Activated T-cell treated with anti-CD3 and anti-CD28 coated beads for 24 hours (primary cell): ENCODE results near the gene PELI2.

Experiments used
- DNase-seq: peaks from one replicate; pipeline ENCODE4 v3.0.0-alpha.2; 2020; ENCODE audit warnings: low read depth

The PELI2 gene

DNA sequence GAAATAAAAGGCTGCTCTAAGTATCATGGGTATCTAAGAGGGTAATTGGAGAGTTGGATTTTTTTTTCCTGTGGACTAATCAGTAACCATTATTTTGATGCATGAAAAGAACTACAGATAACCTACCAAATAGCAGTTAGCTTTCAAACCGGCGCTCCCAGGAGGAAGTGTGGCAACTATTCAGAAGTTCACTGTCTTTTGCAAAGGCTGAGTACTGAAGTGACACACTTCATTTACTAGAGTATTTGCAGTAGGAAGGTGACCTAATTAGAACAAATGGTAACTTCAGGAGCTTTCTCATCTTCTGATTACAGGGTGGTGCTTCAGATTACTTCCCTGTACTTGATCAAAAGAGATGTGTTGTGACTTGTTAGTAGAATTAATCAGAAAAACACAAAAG, 87.7 kb downstream of the PELI2 start:
- no peak for DNase-seq

GRCh38 chr14:56206596-56206995, 88.4 kb downstream of the PELI2 start:
- DNase-seq: no peak

DNA sequence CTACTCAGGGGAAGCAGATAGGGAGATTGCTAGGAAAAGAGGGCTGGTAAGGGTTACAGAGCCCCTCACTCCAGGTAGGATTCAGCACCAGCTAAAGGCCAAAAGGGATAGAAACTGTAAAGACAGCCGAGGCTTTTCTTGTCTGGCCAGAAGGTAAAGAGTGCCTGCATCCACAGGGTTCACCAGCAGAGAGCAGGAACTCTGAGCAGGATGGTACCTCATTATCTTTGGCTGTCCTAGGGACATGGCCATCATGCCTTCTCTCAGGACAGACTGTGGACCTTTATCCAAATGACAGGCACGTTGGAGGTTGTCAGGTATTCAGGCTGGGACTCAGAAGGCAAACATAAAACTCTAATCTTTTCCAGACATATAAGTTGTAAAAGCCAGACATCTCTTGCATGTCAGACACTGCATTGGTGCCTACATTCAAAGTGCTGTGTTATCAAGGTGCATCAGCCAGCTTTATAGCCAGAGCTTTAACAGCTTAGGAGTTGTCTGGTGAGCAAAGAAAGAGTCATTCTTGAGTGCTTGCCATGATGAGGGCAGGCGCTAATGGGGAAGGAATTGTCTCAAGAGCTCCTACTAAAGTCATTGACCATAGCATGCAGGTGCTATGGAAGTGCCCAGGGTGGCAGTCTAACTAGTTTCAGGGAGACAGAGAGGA, 89.5 kb downstream of the PELI2 start:
- no peak for DNase-seq

DNA sequence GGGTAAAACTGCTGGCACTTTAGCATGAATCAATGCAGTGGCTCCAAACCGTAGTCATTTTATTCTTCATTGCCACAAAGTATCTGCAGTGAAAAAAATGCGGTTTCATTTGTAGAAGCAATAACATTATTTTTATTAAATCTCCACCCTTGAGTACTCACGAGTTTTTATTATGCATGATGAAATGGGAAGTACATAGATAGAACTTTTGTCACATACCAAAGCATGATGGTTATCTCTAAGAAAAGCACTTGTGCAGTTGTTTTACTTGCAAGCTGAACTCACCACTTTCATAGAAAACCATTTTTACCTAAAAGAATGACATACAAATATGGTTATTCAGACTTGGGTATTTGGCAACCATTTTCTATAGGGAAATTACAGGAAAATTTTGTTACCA, 90.3 kb downstream of the PELI2 start:
- no peak for DNase-seq

DNA sequence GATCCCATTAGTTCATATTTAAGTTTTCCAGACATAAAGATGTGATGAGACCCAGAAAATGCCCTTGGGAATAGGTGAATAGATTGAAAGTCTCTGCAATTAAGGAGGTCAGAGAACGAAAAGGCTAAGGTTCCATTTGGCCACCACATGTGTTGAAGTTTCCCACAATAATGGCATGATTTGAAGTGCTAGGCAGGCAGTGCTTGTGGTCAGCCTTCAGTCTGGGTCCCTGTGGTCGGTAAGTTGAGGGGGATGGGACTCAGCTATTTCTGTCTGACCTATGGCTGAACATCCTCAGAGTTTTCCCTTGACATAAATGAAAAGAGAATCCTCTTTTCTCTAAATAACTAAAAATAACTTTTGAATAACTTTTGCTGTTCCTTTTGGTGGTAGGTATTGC, 92.4 kb downstream of the PELI2 start:
- no peak for DNase-seq

GRCh38 chr14:56211084-56211483, 92.9 kb downstream of the PELI2 start:
- DNase-seq: no peak

- DNase-seq: no peak
Observed at GRCh38 chr14:56211844-56212243, 93.6 kb downstream of the PELI2 start.

DNA sequence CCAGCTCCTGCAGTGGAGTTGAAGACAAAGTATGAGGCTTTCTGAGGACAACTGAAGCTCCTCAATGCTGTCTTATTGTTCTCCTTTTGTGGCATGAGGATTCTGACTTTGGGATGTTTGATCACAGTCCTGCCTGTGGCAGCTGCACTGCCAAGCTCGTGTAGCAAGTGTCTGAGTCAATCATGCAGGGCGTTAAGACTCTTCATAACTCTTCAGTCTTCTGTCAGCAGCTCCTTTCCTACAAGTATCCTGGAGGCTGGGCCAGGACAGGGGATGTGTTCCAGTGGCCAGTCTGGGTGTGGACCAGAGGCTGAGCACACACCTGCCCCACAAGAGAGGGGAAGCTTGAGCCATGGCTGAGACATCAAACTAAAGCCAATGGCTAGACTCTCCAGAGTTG, 94.3 kb downstream of the PELI2 start:
- no peak for DNase-seq

- DNase-seq: no peak
Observed at GRCh38 chr14:56213306-56213705, 95.1 kb downstream of the PELI2 start.

DNA sequence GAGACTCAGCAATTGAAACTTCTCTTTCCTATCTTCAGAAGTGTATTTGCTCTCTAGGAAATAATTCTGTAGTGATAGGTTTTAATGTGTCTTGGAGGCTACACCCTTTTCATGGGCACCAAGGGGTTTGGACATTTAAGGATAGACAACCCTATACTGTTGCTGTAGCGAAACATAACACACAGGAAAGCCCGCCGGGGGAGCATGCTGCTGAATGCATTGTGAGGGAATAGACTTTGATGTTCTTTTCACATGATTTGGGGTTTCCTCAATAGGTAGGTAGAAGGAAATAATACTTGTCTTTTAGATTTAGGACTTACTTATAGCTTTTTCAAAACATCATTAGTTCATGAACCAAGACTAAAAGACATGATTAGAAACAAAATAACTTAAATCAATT, 97.0 kb downstream of the PELI2 start:
- no peak for DNase-seq

- no peak for DNase-seq
Observed at GRCh38 chr14:56216626-56217379, 98.6 kb downstream of the PELI2 start.

DNA sequence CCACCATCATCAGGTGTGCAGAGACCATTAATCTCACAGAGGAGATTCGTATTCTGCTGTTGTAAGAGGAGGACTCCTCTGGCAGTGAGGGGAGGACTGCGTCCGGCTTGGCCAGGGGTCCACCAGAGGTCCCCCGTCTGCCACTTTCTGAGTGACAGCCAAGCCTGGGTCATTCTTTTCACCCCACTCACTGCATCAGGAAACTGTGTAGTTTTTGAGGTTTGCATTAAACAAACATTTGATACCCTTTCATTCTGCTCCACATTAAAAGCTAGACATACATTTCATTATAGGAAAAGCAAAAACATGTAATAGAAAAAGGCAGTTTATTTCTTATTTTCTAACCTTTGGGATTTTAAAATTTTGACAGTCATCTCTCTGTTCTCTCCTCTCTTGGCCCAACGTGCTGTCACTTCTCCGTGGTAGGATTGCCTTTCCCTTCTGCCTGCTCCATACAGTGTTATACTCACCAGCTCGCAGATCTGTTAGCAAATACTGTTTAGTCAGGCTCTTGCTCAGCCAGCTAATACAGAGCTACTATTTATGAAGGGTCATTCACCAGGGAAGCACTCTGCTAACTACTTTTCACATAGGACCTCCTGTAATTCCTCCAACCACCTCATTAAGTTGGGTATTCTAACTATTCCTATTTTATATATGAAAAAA, 99.3 kb downstream of the PELI2 start:
- no peak for DNase-seq

GRCh38 chr14:56219666-56220413, 101.6 kb downstream of the PELI2 start:
- no peak for DNase-seq

DNA sequence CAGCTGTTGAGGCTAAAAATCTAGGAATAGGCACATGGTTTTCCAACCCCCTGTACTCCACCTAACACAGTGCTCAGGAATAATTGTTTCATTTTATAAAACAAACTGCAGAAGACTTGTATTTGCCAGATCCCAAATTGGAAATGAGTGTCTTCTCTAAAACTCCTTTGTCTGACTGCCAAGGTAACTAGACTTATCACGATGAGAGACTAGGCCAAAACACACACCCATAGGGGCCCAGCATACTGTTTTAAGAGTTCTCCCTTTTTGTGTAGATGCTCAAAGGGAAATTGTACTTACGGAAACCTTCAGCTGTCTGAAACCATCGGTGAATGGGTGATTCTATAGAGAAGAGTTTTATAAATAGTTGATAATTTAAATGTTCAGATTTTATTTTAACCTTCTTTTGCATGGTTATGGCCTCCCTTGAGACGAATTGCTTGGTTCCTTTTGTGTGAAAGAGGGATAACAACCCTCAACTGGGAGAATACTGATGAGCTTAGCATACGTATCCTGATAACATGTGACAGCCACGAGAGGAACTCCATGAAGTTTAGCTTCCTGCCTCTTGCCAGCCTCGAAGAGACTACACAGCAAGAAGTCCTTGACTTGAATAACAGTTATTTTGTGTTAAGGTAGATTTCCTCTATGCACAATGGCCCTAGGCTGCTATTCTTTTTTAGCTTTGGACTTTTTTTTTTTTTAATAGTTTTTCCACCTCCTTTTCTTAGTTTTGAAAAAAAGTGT, 103.3 kb downstream of the PELI2 start:
- no peak for DNase-seq

GRCh38 chr14:56224229-56224628, 106.0 kb downstream of the PELI2 start:
- no peak for DNase-seq

DNA sequence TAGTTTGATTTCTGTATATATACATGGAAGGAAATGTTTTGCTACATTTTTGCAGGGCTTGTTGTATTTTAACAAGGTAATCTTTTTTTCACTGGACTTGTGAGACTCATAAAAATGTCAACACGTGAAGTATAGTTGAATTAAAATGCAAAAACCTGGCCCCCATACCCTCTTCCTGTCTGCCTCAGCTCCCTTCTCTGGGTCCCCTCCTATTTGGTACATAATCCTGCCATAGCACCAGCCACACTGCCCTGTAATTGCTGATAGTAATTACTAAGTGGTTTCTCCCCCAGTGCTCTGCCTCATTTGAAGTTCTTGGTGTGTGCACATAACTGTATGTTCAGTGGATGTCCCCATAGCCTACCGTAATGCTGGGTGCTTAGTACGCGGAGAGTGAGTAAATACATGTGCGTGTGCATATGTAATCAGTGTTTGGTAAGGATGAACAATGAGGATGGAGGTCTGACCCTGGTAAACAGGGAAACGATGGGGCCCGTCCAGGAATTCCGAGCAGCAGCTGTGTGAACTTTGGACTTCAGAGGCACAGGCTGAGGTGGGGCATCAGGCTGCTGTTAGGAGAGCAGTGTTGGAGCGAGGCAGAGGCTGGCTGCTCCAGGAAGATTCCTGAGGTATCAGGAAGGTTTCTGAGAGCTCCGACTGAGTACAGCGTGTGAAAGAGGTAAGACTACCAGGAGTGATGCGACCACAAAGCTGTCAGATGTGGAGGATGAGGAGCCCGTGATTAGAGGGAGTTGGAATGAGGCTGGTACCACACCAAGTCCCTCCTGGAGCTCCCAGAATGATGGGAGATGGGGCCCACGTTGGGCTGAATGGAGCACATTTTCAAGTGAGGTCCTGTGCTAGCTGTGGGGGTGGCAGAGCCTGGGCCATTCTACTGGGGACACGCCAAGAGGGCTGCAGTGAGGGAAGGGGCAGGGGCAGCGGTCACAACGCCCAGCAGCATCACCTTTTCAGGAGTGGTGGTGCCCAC, 106.8 kb downstream of the PELI2 start:
- no peak for DNase-seq

- DNase-seq: no peak
Observed at GRCh38 chr14:56235388-56235787, 117.2 kb downstream of the PELI2 start.

GRCh38 chr14:56237398-56237797, 119.2 kb downstream of the PELI2 start:
- no peak for DNase-seq

GRCh38 chr14:56241461-56241860, 123.2 kb downstream of the PELI2 start:
- no peak for DNase-seq

DNA sequence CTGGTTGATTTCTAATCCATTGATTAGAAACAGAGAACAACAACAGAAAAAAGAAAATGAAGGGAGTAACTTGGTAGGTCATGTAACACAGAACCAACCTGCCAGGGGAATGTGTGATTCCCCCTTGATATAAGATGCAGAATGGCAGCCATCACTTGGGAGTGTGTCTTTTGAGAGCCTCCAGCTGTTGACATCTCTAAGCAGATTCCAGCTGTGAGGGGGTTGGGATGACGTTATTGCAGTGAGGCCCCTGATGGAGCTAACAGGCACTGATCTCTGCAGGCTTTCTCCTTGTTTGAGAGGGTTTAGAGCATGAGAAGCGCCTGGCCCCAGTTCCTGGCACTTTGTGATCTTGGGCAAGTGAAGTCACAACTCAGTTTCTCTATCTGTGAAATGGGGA, 124.9 kb downstream of the PELI2 start:
- no peak for DNase-seq
